B cell (primary cell): Measurements from ENCODE around the gene GRK5. TPM values are rescaled to one million over a fixed set of nuclear protein-coding genes. Genes with fewer than 3 reads are reported as not detected.

ENCODE experiments used
- ATAC-seq: fragments of 200-7000 bp; cut with Tn5 transposase; one replicate; pipeline ENCODE4 v1.10.0; 2021; ENCODE audit warnings: low read depth, mild to moderate bottlenecking, moderate number of reproducible peaks, moderate library complexity
- CTCF ChIA-PET: fragments of 350-600 bp; sonication (Branson Sonifier 250); formaldehyde crosslinking; loops from one replicate; lab custom pipeline; 2021; ENCODE audit warnings: antibody characterized with exemption, inconsistent platforms; lab: Charles Lee
- POLR2A ChIA-PET: fragments of 350-600 bp; sonication (Branson Sonifier 250); formaldehyde crosslinking; loops from one replicate; lab custom pipeline; 2021; ENCODE audit warnings: antibody characterized with exemption; lab: Charles Lee
- DNase-seq: peaks from one replicate; pipeline ENCODE4 v3.0.0; 2013
- H2AFZ ChIP-seq: 2 replicates; pipeline ENCODE4 v1.6.1; 2012; ENCODE audit warnings: mild to moderate bottlenecking, low read depth, low read length; ENCODE audit not compliant: insufficient read depth, poor library complexity, severe bottlenecking
- H3K27ac ChIP-seq, 2 donors: 1 replicate in 1 of 2; 2 replicates in 1 of 2; pipeline ENCODE4 v1.5.1; 2012 to 2013; ENCODE audit warnings: low read length in 2 of 2, mild to moderate bottlenecking in 2 of 2, moderate library complexity in 1 of 2
- H3K27me3 ChIP-seq, 4 experiments: fragments of 200-600 bp in 1 of 4; sonication (generic) in 1 of 4; replicated peaks in 1 of 4; 1 replicate in 2 of 4; 2 replicates in 2 of 4; pipeline versions ENCODE4 v1.6.1 to v1.7.0; 2013 to 2016; ENCODE audit warnings: low read length in 3 of 4, mild to moderate bottlenecking in 2 of 4, mixed read lengths in 1 of 4, moderate library complexity in 1 of 4; ENCODE audit not compliant: insufficient read depth in 4 of 4, control insufficient read depth in 3 of 4; ENCODE audit errors: control extremely low read depth in 1 of 4
- H3K36me3 ChIP-seq, 2 experiments: replicated peaks in 1 of 2; 1 replicate in 1 of 2; 2 replicates in 1 of 2; pipeline versions ENCODE4 v1.6.1 to v1.7.1; 2013; ENCODE audit warnings: low read length in 1 of 2; ENCODE audit not compliant: insufficient read depth in 2 of 2, control insufficient read depth in 1 of 2; ENCODE audit errors: control extremely low read depth in 1 of 2, extremely low read depth in 1 of 2
- H3K4me1 ChIP-seq, 2 donors: fragments of 200-600 bp in 1 of 2; sonication (generic) in 1 of 2; 1 replicate in 1 of 2; 2 replicates in 1 of 2; pipeline versions ENCODE4 v1.5.1 to v1.6.1; 2013 to 2017; ENCODE audit warnings: low read length in 2 of 2; ENCODE audit not compliant: control insufficient read depth in 2 of 2, insufficient read depth in 2 of 2
- H3K4me2 ChIP-seq: replicated peaks from 2 replicates; pipeline ENCODE3; 2012; ENCODE audit warnings: mild to moderate bottlenecking, low read depth, low read length; ENCODE audit not compliant: poor library complexity, severe bottlenecking
- H3K4me3 ChIP-seq, 5 experiments: fragments of 200-600 bp in 1 of 5; sonication (generic) in 1 of 5; 1 replicate in 3 of 5; 2 replicates in 2 of 5; pipeline versions ENCODE4 v1.5.1 to v1.7.0; 2011 to 2016; ENCODE audit warnings: low read length in 4 of 5, mild to moderate bottlenecking in 4 of 5, low read depth in 2 of 5, control low read depth in 1 of 5, moderate library complexity in 1 of 5; ENCODE audit not compliant: insufficient read depth in 1 of 5; ENCODE audit errors: control extremely low read depth in 1 of 5, extremely low read depth in 1 of 5
- H3K79me2 ChIP-seq: fragments of 200-600 bp; sonication (generic); one replicate; pipeline ENCODE4 v1.6.0; 2016; ENCODE audit warnings: low read length; ENCODE audit not compliant: control insufficient read depth, insufficient read depth
- H3K9ac ChIP-seq: fragments of 200-600 bp; sonication (generic); 2 replicates; pipeline ENCODE4 v1.6.1; 2017; ENCODE audit warnings: mild to moderate bottlenecking, low read length, moderate library complexity
- H3K9me3 ChIP-seq, 3 donors: one replicate each; pipeline versions ENCODE4 v1.6.1 to v1.7.1; 2013; ENCODE audit warnings: low read length in 2 of 3; ENCODE audit not compliant: control insufficient read depth in 2 of 3, insufficient read depth in 1 of 3; ENCODE audit errors: control extremely low read depth in 1 of 3
- H4K20me1 ChIP-seq: 2 replicates; pipeline ENCODE4 v1.6.0; 2012; ENCODE audit warnings: mild to moderate bottlenecking, low read length; ENCODE audit not compliant: insufficient read depth, control insufficient read depth, poor library complexity, severe bottlenecking
- H3K27ac Mint-ChIP-seq: one replicate; pipeline ENCODE4 v1.8.0; 2021; ENCODE audit warnings: mixed read lengths
- H3K27me3 Mint-ChIP-seq: one replicate; pipeline ENCODE4 v1.8.0; 2021; ENCODE audit warnings: mixed read lengths
- H3K4me1 Mint-ChIP-seq: one replicate; pipeline ENCODE4 v1.8.0; 2021; ENCODE audit warnings: mixed read lengths
- H3K4me3 Mint-ChIP-seq: one replicate; pipeline ENCODE4 v1.8.0; 2021; ENCODE audit warnings: mixed read lengths
- H3K9me3 Mint-ChIP-seq: one replicate; pipeline ENCODE4 v1.8.0; 2022; ENCODE audit warnings: mixed read lengths; ENCODE audit not compliant: insufficient read depth
- EZH2 ChIP-seq: IDR thresholded peaks from 2 replicates; pipeline ENCODE4 v1.6.1; 2012; ENCODE audit warnings: borderline replicate concordance, low read depth, mild to moderate bottlenecking, moderate library complexity, low read length; ENCODE audit not compliant: insufficient read depth, poor library complexity, severe bottlenecking
- WGBS: methylation state at CpG from one replicate; pipeline ENCODE4 v1.1.5; 2013; ENCODE audit warnings: missing lambda C conversion rate; ENCODE audit not compliant: insufficient coverage; 5-methylcytosine and 5-hydroxymethylcytosine counted together
- intact Hi-C: fragments of 100-400 bp; cut with micrococcal nuclease; formaldehyde crosslinking; loops from one replicate; pipeline ENCODE4 v1.10.0; 2022
- polyA plus RNA-seq: library from polyadenylated mRNA; depleted of rRNA; stranded (reverse); fragments of >200 nt; gene quantifications from 2 replicates; pipeline ENCODE4 v1.2.3, GENCODE V29; 2012
- total RNA-seq, 2 donors: library from RNA; stranded (reverse); fragments of 120-200 nt in 1 of 2; gene quantifications; 1 replicate in 1 of 2; 2 replicates in 1 of 2; pipeline versions ENCODE4 v1.2.3 to v1.2.4, GENCODE V29; 2013 to 2022
- TF ChIP-seq, protein P1 (sequence below): fragments of 200-600 bp; IDR thresholded peaks from one replicate; pipeline ENCODE4 v1.8.0; 2022; ENCODE audit warnings: antibody characterized with exemption, mild to moderate bottlenecking

GRK5 gene
- total and polyA plus RNA-seq, 2 donors (not counting 1 experiment from before 2014, with no cell fraction given) = 21.9 to 54.8 TPM

- TF ChIP-seq, protein P1, sequence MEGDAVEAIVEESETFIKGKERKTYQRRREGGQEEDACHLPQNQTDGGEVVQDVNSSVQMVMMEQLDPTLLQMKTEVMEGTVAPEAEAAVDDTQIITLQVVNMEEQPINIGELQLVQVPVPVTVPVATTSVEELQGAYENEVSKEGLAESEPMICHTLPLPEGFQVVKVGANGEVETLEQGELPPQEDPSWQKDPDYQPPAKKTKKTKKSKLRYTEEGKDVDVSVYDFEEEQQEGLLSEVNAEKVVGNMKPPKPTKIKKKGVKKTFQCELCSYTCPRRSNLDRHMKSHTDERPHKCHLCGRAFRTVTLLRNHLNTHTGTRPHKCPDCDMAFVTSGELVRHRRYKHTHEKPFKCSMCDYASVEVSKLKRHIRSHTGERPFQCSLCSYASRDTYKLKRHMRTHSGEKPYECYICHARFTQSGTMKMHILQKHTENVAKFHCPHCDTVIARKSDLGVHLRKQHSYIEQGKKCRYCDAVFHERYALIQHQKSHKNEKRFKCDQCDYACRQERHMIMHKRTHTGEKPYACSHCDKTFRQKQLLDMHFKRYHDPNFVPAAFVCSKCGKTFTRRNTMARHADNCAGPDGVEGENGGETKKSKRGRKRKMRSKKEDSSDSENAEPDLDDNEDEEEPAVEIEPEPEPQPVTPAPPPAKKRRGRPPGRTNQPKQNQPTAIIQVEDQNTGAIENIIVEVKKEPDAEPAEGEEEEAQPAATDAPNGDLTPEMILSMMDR = no peak
- no peak for TF ChIP-seq EZH2
- WGBS = 87% methylated on average over 8 of the region's 11 CpGs
- intact Hi-C loops = no loop called here
- ChIA-PET CTCF (interaction anchor here (1.1 to 1.6 kb wide), 3 partner anchors 11 to 87 kb away, joined by 3 to 5 read pairs (median 4); no protein-coding TSS in a partner anchor), POLR2A (interaction anchor here (0.8 kb wide), 2 partner anchors 10 to 22 kb away, joined by 4 to 7 read pairs; no protein-coding TSS in a partner anchor)
- Histone ChIP-seq H3K9ac (no peak overlapping the region), H3K27ac (peak overlapping the region in 1 of 2 donors; percentile 27), H3K9me3 (peaks cover 0 to 23% (median 8%) of the 10 kb centered on the region in 3 donors), H3K4me2 (peak overlapping the region; percentile 12), H2AFZ (no peak overlapping the region), H3K36me3 (peaks cover 0 to 13% of the 10 kb centered on the region in 2 experiments), H3K79me2 (peaks cover 74% of the 10 kb centered on the region), H4K20me1 (peaks cover 13% of the 10 kb centered on the region), H3K27me3 (no peaks in the 10 kb centered on the region), H3K4me1 (peaks cover 49 to 53% of the 10 kb centered on the region in 2 donors), H3K4me3 (no peak overlapping the region)
- no peaks in the 10 kb centered on the region for H3K9me3 Mint-ChIP-seq
- ATAC-seq (no peak), DNase-seq (peak; percentile 16)
- peak overlapping the region; percentile 85 for H3K27ac Mint-ChIP-seq
- no peaks in the 10 kb centered on the region for H3K27me3 Mint-ChIP-seq
- H3K4me1 Mint-ChIP-seq = peaks cover 51% of the 10 kb centered on the region
- peak overlapping the region; percentile 26 for H3K4me3 Mint-ChIP-seq
These were observed 85.8 kb downstream of the GRK5 start for GRCh38 chr10:119292968-119293760.

DNA sequence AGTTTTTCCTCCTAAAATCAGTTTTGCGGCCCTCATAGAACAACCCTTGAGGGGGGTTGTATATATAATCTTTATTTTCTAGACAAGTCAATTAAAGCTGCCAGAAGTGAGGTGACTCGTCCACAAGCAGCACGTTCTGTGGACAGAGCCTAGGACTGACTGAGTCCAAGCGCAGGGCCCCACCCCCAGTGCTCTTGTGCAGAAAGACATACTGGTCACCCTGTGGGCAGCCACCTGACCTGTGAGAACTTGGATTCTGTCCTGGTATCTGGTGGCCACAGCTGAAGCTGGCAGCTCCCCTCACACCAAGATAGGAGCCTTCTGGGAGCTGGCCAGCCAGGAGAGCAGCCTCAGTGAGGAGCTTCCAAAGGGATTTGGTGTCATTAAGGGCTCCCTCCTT is 89.3 kb downstream of the GRK5 start:
- no peak for DNase-seq
- WGBS = 88% methylated on average over 3 of the region's 4 CpGs
- ATAC-seq = no peak
- peaks cover 0 to 12% of the 10 kb centered on the region in 2 experiments for H3K36me3 ChIP-seq
- no peak overlapping the region for H3K4me3 ChIP-seq
- TF ChIP-seq, protein P1 = no peak
- TF ChIP-seq EZH2 = no peak
- H3K79me2 ChIP-seq = peaks cover 70% of the 10 kb centered on the region
- peaks cover 54% of the 10 kb centered on the region for H3K4me1 Mint-ChIP-seq
- no peaks in the 10 kb centered on the region for H3K9me3 Mint-ChIP-seq
- no peaks in the 10 kb centered on the region for H3K27me3 Mint-ChIP-seq
- H2AFZ ChIP-seq = no peak overlapping the region
- POLR2A ChIA-PET = no interaction called here
- peaks cover 0 to 18% (median 8%) of the 10 kb centered on the region in 3 donors for H3K9me3 ChIP-seq
- CTCF ChIA-PET = interaction anchor here (0.9 to 1.5 kb wide), 2 partner anchors 8 to 119 kb away, joined by 3 to 5 read pairs; no protein-coding TSS in a partner anchor
- H3K4me3 Mint-ChIP-seq = no peak overlapping the region
- intact Hi-C loops = no loop called here
- H3K4me2 ChIP-seq = no peak overlapping the region
- no peaks in the 10 kb centered on the region for H4K20me1 ChIP-seq
- no peaks in the 10 kb centered on the region for H3K27me3 ChIP-seq
- no peak overlapping the region for H3K9ac ChIP-seq
- H3K27ac Mint-ChIP-seq = peak overlapping the region; percentile 16
- no peak overlapping the region for H3K27ac ChIP-seq
- H3K4me1 ChIP-seq = peaks cover 40 to 49% of the 10 kb centered on the region in 2 donors
